ENCODE measurements around the gene ZC2HC1B.

- TF ChIP-seq REST (IDR thresholded peaks at IDR 0.05; ENCODE audit: insufficient replicate concordance, low read depth) (no peak), CTCF (IDR thresholded peaks at IDR 0.05; ENCODE audit: insufficient read depth, low read length) (no peak), GABPA (IDR thresholded peaks at IDR 0.05; ENCODE audit: low read depth) (no peak), POLR2AphosphoS5 (IDR thresholded peaks at IDR 0.05; ENCODE audit: low read depth) (no peak)
These were observed 75.1 kb downstream of the ZC2HC1B start for GRCh38 chr6:143939364-143939763.
